GM12864 (cell line): ENCODE results near the gene APOBEC3C.
A peak's percentile ranks its signal among the peaks of the same experiment; 100 is the strongest.
"Not testable (repeated sequence)": the region's sequence is repeated elsewhere in the genome, so short reads cannot be mapped to it uniquely, and the experiment has no call there.

Experiments used
- DNase-seq: peaks from one replicate; pipeline ENCODE4 v3.0.0-alpha.2; 2011; ENCODE audit warnings: low read depth
- H3K4me3 ChIP-seq: 2 replicates; pipeline ENCODE4 v1.5.1; 2011; ENCODE audit warnings: mild to moderate bottlenecking, low read depth, low read length, control low read depth
- CTCF ChIP-seq: IDR thresholded peaks from 2 replicates; pipeline ENCODE4 v1.5.1; 2011; ENCODE audit warnings: low read depth, mild to moderate bottlenecking, moderate library complexity, low read length, control low read depth, inconsistent platforms; ENCODE audit errors: missing control alignments

The APOBEC3C gene

GRCh38 chr22:38973289-38974169 lies 40.5 kb upstream of the APOBEC3C start:
- no peak overlapping the region for H3K4me3 ChIP-seq
- peak; percentile 79 for TF ChIP-seq CTCF
- no peak for DNase-seq

GRCh38 chr22:38974170-38974825 lies 39.8 kb upstream of the APOBEC3C start:
- H3K4me3 ChIP-seq: no peak overlapping the region
- no peak for TF ChIP-seq CTCF
- no peak for DNase-seq

GRCh38 chr22:38974826-38975175 lies 39.3 kb upstream of the APOBEC3C start:
- no peak for TF ChIP-seq CTCF
- no peak for DNase-seq
- no peak overlapping the region for H3K4me3 ChIP-seq

GRCh38 chr22:38977289-38977688 lies 36.8 kb upstream of the APOBEC3C start:
- DNase-seq, H3K4me3 ChIP-seq: not testable (repeated sequence)

GRCh38 chr22:38980587-38980986 lies 33.5 kb upstream of the APOBEC3C start:
- H3K4me3 ChIP-seq: not testable (repeated sequence)

GRCh38 chr22:38981005-38981991 lies 32.8 kb upstream of the APOBEC3C start:
- peak overlapping the region; percentile 44; the same call in 1 of the 2 replicates for H3K4me3 ChIP-seq
- peak; percentile 61 for TF ChIP-seq CTCF
- no peak for DNase-seq

More at GRCh38 chr22:38980587-38980986, 33.5 kb upstream of the APOBEC3C start:
- not testable (repeated sequence) for DNase-seq

- H3K4me3 ChIP-seq: peak within 1 kb of the TSS; percentile 44
- DNase-seq: peak; percentile 80
- TF ChIP-seq CTCF: no peak
Observed at GRCh38 chr22:38981992-38982927, 31.8 kb upstream of the APOBEC3C start, which contains the start of gene APOBEC3B. Gene APOBEC3B, plus strand, starts transcription at chr22:38982347. Its CDS starts 107 bp downstream, at chr22:38982454.
